CD14-positive monocyte (primary cell): ENCODE measurements around the gene PTPRH. TPM values are rescaled to one million over a fixed set of nuclear protein-coding genes. Genes with fewer than 3 reads are reported as not detected.
A peak's percentile ranks its signal among the peaks of the same experiment; 100 is the strongest.

Experiments used
- DNase-seq, 3 donors: peaks; one replicate each; pipeline ENCODE4 v3.0.0-alpha.2; 2011 to 2022
- H2AFZ ChIP-seq: 2 replicates; pipeline ENCODE4 v1.6.0; 2012; ENCODE audit warnings: mild to moderate bottlenecking, low read depth, low read length, inconsistent platforms; ENCODE audit not compliant: insufficient read depth, poor library complexity, severe bottlenecking
- H3K27ac ChIP-seq, 2 donors: 1 replicate in 1 of 2; 2 replicates in 1 of 2; pipeline ENCODE4 v1.5.1; 2012 to 2013; ENCODE audit warnings: low read length in 2 of 2, control low read depth in 1 of 2, inconsistent platforms in 1 of 2, low read depth in 1 of 2, mild to moderate bottlenecking in 1 of 2
- H3K27me3 ChIP-seq, 2 donors: one replicate each; pipeline versions ENCODE4 v1.6.0 to v1.6.1; 2011 to 2013; ENCODE audit warnings: low read length in 2 of 2; ENCODE audit not compliant: control insufficient read depth in 2 of 2, insufficient read depth in 2 of 2
- H3K36me3 ChIP-seq, 2 donors: replicated peaks in 1 of 2; 1 replicate in 1 of 2; 2 replicates in 1 of 2; pipeline versions ENCODE4 v1.5.1 to v1.6.1; 2012 to 2013; ENCODE audit warnings: low read length in 2 of 2, control low read depth in 1 of 2, inconsistent platforms in 1 of 2, mild to moderate bottlenecking in 1 of 2; ENCODE audit not compliant: insufficient read depth in 2 of 2, control insufficient read depth in 1 of 2
- H3K4me1 ChIP-seq, 2 donors: 1 replicate in 1 of 2; 2 replicates in 1 of 2; pipeline versions ENCODE4 v1.5.1 to v1.6.1; 2012 to 2013; ENCODE audit warnings: low read length in 2 of 2, control low read depth in 1 of 2, inconsistent platforms in 1 of 2, mild to moderate bottlenecking in 1 of 2, moderate library complexity in 1 of 2; ENCODE audit not compliant: insufficient read depth in 2 of 2, control insufficient read depth in 1 of 2
- H3K4me2 ChIP-seq: replicated peaks from 2 replicates; pipeline ENCODE3; 2012; ENCODE audit warnings: low read length, moderate library complexity, mild to moderate bottlenecking; ENCODE audit not compliant: poor library complexity, severe bottlenecking; ENCODE audit errors: extremely low read depth
- H3K4me3 ChIP-seq, 3 experiments: fragments of 200-600 bp in 1 of 3; sonication (generic) in 1 of 3; replicated peaks in 1 of 3; 1 replicate in 2 of 3; 2 replicates in 1 of 3; pipeline ENCODE4 v1.5.1; 2011 to 2013; ENCODE audit warnings: low read length in 3 of 3, mild to moderate bottlenecking in 3 of 3, control low read depth in 2 of 3, low read depth in 2 of 3, inconsistent platforms in 1 of 3, moderate library complexity in 1 of 3
- H3K79me2 ChIP-seq: 2 replicates; pipeline ENCODE4 v1.6.0; 2012; ENCODE audit warnings: mild to moderate bottlenecking, control low read depth, inconsistent platforms, low read length, moderate library complexity; ENCODE audit not compliant: insufficient read depth
- H3K9ac ChIP-seq: 2 replicates; pipeline ENCODE4 v1.6.0; 2017; ENCODE audit warnings: low read length, mild to moderate bottlenecking; ENCODE audit not compliant: insufficient read depth, poor library complexity, severe bottlenecking
- H3K9me3 ChIP-seq, 2 donors: replicated peaks in 1 of 2; 1 replicate in 1 of 2; 2 replicates in 1 of 2; pipeline versions ENCODE4 v1.5.1 to v1.6.1; 2012 to 2013; ENCODE audit warnings: low read length in 2 of 2, control low read depth in 1 of 2; ENCODE audit not compliant: control insufficient read depth in 1 of 2, insufficient read depth in 1 of 2
- H4K20me1 ChIP-seq: 2 replicates; pipeline ENCODE4 v1.6.0; 2012; ENCODE audit warnings: mild to moderate bottlenecking, low read length, control low read depth, moderate library complexity; ENCODE audit not compliant: insufficient read depth
- H3K27ac Mint-ChIP-seq, 7 donors: one replicate each; pipeline ENCODE4 v1.8.0; 2020; ENCODE audit warnings: mild to moderate bottlenecking in 7 of 7, mixed read lengths in 7 of 7, moderate library complexity in 6 of 7, inconsistent platforms in 2 of 7
- H3K27me3 Mint-ChIP-seq, 3 donors: one replicate each; pipeline ENCODE4 v1.8.0; 2021 to 2022; ENCODE audit warnings: low read depth in 3 of 3, mild to moderate bottlenecking in 3 of 3, mixed read lengths in 3 of 3, moderate library complexity in 3 of 3, inconsistent platforms in 1 of 3
- H3K36me3 Mint-ChIP-seq, 2 donors: one replicate each; pipeline ENCODE4 v1.8.0; 2020; ENCODE audit warnings: mixed read lengths in 2 of 2, inconsistent platforms in 1 of 2, mild to moderate bottlenecking in 1 of 2
- H3K4me1 Mint-ChIP-seq: one replicate; pipeline ENCODE4 v1.8.0; 2020; ENCODE audit warnings: mild to moderate bottlenecking, mixed read lengths
- H3K4me3 Mint-ChIP-seq, 2 donors: one replicate each; pipeline ENCODE4 v1.8.0; 2020; ENCODE audit warnings: mild to moderate bottlenecking in 2 of 2, mixed read lengths in 2 of 2, moderate library complexity in 1 of 2
- H3K9me3 Mint-ChIP-seq, 7 donors: one replicate each; pipeline ENCODE4 v1.8.0; 2020 to 2022; ENCODE audit warnings: mixed read lengths in 7 of 7, mild to moderate bottlenecking in 6 of 7, moderate library complexity in 6 of 7, inconsistent platforms in 2 of 7
- CTCF ChIP-seq: fragments of 200-600 bp; IDR thresholded peaks from one replicate; pipeline ENCODE4 v1.8.0; 2022; ENCODE audit warnings: antibody characterized with exemption, mild to moderate bottlenecking
- WGBS: methylation state at CpG from one replicate; pipeline ENCODE4 v1.1.5; 2013; ENCODE audit warnings: missing lambda C conversion rate; ENCODE audit not compliant: insufficient coverage; 5-methylcytosine and 5-hydroxymethylcytosine counted together
- intact Hi-C, 2 donors: fragments of 100-400 bp; cut with micrococcal nuclease; formaldehyde crosslinking; loops; one replicate each; pipeline versions ENCODE4 v1.15.0 to v1.15.1; 2023
- polyA plus RNA-seq, 3 donors: library from polyadenylated mRNA; depleted of rRNA in 1 of 3; unstranded in 2 of 3; stranded (reverse) in 1 of 3; fragments of 300-500 nt in 2 of 3; fragments of >200 nt in 1 of 3; fragmentation: Illumina TruSeq in 2 of 3; gene quantifications; 1 replicate in 2 of 3; 2 replicates in 1 of 3; pipeline ENCODE4 v1.2.3, GENCODE V29; 2012 to 2021

The PTPRH gene
- polyA plus RNA-seq, 3 donors: 0.08 to 0.53 TPM; not detected in 1

- Mint-ChIP-seq H3K4me1 (peaks cover 68% of the 10 kb centered on the region), H3K27ac (peak overlapping the region; percentile 94 to 99 (median 98)), H3K4me3 (peak overlapping the region; percentile 98 to 100), H3K9me3 (peaks cover 0 to 2% (median 0%) of the 10 kb centered on the region in 7 donors), H3K27me3 (no peaks in the 10 kb centered on the region), H3K36me3 (peaks cover 4 to 10% of the 10 kb centered on the region in 2 donors)
- Histone ChIP-seq H3K4me2 (peak overlapping the region; percentile 89), H2AFZ (no peak overlapping the region), H3K27ac (peak overlapping the region; percentile 92), H3K9me3 (no peaks in the 10 kb centered on the region), H3K27me3 (no peaks in the 10 kb centered on the region), H3K9ac (peak overlapping the region; percentile 93), H4K20me1 (peaks cover 63% of the 10 kb centered on the region), H3K4me3 (peak overlapping the region; percentile 61 to 94 (median 66)), H3K4me1 (peaks cover 66 to 71% of the 10 kb centered on the region in 2 donors), H3K36me3 (peaks cover 0 to under 1% of the 10 kb centered on the region in 2 donors), H3K79me2 (peaks cover 71% of the 10 kb centered on the region)
- intact Hi-C loops: loop anchor here (5.0 to 10.0 kb wide), 2 partner anchors 40 to 142 kb away; partner anchors contain the start of gene PPP1R12C (in 1 of the 2)
- no peak for DNase-seq
- TF ChIP-seq CTCF: no peak
- WGBS: 13% methylated on average over 7 of the region's 22 CpGs
These were observed 47.5 kb upstream of the PTPRH start for GRCh38 chr19:55256562-55257460.

DNA sequence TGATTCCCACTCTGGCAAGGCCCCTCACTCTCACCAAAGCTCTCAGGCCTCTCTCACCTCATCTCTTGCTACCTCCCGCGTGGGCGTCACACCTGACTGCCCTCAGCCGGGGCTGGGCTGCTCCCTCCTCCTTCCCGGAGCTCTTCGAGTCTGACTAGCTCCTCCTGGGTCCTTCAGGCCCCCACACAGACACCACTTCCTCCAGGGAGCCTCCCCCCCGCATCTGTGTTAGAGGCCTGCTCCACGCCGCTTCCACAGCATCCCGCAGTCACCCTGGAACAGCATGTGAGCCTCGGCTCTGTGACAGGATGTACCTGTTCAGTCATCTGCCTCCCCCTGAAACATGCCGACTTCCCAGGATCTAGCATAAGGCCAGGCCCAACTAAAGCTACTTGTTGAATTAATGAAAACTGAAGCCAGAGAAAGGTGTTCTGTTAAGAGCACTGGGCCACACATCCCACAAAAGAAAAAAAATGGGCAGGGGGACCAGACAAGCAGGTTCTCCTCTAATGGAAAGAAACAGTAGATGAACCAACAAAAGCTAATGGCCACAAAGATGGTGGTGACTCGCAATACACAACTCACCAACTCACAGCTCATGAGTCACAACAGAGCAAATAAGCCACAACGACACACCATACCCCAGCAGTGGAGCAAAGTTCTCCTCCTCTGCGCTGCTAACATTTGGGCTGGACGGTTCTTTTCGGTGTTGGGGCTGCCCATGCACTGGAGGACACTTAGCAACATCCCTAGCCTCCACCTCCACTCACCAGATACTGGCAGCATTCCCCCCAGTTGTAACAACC, 46.5 kb upstream of the PTPRH start:
- no peak for TF ChIP-seq CTCF
- peaks cover 73% of the 10 kb centered on the region for H4K20me1 ChIP-seq
- Mint-ChIP-seq H3K36me3 (peaks cover 11 to 15% of the 10 kb centered on the region in 2 donors), H3K9me3 (peaks cover 0 to 2% (median 0%) of the 10 kb centered on the region in 7 donors), H3K4me3 (peak overlapping the region; percentile 98 to 100), H3K27me3 (no peaks in the 10 kb centered on the region), H3K4me1 (peaks cover 78% of the 10 kb centered on the region), H3K27ac (peak overlapping the region; percentile 94 to 99 (median 98))
- H3K36me3 ChIP-seq: no peaks in the 10 kb centered on the region
- no peaks in the 10 kb centered on the region for H3K27me3 ChIP-seq
- intact Hi-C loops: loop anchor here (5.0 to 10.0 kb wide), 2 partner anchors 39 to 141 kb away; partner anchors contain the start of gene PPP1R12C (in 1 of the 2)
- no peak overlapping the region for H2AFZ ChIP-seq
- DNase-seq: peak in 2 of 3 donors; percentile 58 to 79
- peak overlapping the region; percentile 0 to 94 (median 67) for H3K4me3 ChIP-seq
- no peaks in the 10 kb centered on the region for H3K9me3 ChIP-seq
- peak overlapping the region; percentile 89 for H3K4me2 ChIP-seq
- peak overlapping the region; percentile 78 for H3K9ac ChIP-seq
- H3K79me2 ChIP-seq: peaks cover 81% of the 10 kb centered on the region
- WGBS: 16% methylated on average over 15 of the region's 17 CpGs
- peaks cover 72 to 80% of the 10 kb centered on the region in 2 donors for H3K4me1 ChIP-seq
- peak overlapping the region; percentile 92 for H3K27ac ChIP-seq
